Fibroblast of villous mesenchyme (primary cell): ENCODE data around the gene RASGRP2. TPM values are rescaled to one million over a fixed set of nuclear protein-coding genes. Genes with fewer than 3 reads are reported as not detected.

Experiments used
- DNase-seq: peaks from one replicate; pipeline ENCODE4 v3.0.0-alpha.2; 2010; ENCODE audit warnings: low read depth
- H3K4me3 ChIP-seq: 2 replicates; pipeline ENCODE4 v1.5.1; 2011; ENCODE audit warnings: low read depth, mild to moderate bottlenecking, low read length
- total RNA-seq: library from RNA; depleted of rRNA; stranded (reverse); fragments of >200 nt; gene quantifications from 2 replicates; pipeline ENCODE4 v1.2.3, GENCODE V29; 2012
- TF ChIP-seq, protein P1 (sequence below): IDR thresholded peaks from 2 replicates; pipeline ENCODE4 v1.5.1; 2012; ENCODE audit warnings: low read depth, mild to moderate bottlenecking, low read length; ENCODE audit not compliant: insufficient read depth

RASGRP2 gene
- total RNA-seq, 1 donor = 12.5 TPM

GRCh38 chr11:64765291-64765850 is 21.4 kb upstream of the RASGRP2 start:
- TF ChIP-seq, protein P1, sequence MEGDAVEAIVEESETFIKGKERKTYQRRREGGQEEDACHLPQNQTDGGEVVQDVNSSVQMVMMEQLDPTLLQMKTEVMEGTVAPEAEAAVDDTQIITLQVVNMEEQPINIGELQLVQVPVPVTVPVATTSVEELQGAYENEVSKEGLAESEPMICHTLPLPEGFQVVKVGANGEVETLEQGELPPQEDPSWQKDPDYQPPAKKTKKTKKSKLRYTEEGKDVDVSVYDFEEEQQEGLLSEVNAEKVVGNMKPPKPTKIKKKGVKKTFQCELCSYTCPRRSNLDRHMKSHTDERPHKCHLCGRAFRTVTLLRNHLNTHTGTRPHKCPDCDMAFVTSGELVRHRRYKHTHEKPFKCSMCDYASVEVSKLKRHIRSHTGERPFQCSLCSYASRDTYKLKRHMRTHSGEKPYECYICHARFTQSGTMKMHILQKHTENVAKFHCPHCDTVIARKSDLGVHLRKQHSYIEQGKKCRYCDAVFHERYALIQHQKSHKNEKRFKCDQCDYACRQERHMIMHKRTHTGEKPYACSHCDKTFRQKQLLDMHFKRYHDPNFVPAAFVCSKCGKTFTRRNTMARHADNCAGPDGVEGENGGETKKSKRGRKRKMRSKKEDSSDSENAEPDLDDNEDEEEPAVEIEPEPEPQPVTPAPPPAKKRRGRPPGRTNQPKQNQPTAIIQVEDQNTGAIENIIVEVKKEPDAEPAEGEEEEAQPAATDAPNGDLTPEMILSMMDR = peak; percentile 21
- DNase-seq = no peak
- no peak overlapping the region for H3K4me3 ChIP-seq

GRCh38 chr11:64764753-64765152 is 20.8 kb upstream of the RASGRP2 start:
- H3K4me3 ChIP-seq = no peak overlapping the region
- no peak for DNase-seq
- TF ChIP-seq, protein P1 = no peak

GRCh38 chr11:64764040-64764611 is 20.2 kb upstream of the RASGRP2 start:
- DNase-seq = no peak
- H3K4me3 ChIP-seq = no peak overlapping the region
- TF ChIP-seq, protein P1 = no peak

DNA sequence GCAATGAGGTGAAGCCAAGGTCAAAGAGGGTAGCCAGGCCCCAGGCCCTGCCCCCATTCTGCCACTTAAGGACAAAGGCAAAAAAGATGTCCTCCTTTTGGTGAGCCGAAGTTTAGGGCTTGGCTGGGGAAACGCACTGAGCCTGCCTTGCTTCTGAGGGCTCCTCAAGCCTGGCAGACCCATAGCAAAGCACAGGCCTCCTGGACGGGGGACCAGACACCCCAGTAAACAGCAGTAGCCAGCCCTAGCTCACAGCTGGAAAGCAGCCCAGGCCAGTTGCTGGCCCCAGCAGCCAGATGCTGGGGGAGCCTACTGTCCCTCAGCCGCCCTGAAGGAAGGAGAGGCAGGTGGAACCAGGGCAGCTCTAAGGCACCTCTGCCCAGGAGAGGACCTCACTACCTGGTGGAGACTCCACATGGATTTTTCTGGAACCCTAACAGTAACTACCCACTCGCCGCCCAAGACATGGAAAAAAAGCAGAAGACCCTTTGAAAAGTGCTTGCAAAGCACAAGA is 19.6 kb upstream of the RASGRP2 start:
- TF ChIP-seq, protein P1 = no peak
- no peak for DNase-seq
- H3K4me3 ChIP-seq = no peak overlapping the region

- H3K4me3 ChIP-seq = no peak overlapping the region
- peak; percentile 46 for DNase-seq
- TF ChIP-seq, protein P1 = no peak
These were observed 19.0 kb upstream of the RASGRP2 start for GRCh38 chr11:64762674-64763525.

DNA sequence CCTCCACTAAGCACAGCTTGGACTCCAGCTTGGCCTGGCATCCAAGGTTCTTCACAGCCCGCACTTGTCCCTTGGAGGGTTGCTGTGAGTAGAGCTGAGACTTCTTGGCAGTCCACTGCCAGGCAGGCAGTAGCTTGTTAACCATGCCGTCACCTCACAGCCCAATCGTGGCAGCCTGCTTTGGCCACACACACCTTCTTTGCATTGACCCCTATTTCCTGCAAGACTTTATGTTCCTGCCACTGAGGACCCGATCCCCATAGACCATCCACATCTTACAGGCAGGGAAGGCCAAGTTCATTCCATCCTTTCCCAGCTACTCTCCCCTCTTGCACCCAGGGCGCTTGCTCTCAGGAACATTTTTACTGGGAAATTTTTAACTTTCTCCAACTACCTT is 18.3 kb upstream of the RASGRP2 start:
- TF ChIP-seq, protein P1 = no peak
- H3K4me3 ChIP-seq = no peak overlapping the region
- DNase-seq = no peak
